H9 (cell line): Measurements from ENCODE around the gene TFDP1. TPM values are rescaled to one million over a fixed set of nuclear protein-coding genes. Genes with fewer than 3 reads are reported as not detected.
A peak's percentile ranks its signal among the peaks of the same experiment; 100 is the strongest.

Experiments used
- DNase-seq: peaks from one replicate; pipeline ENCODE4 v3.0.0-alpha.2; 2017
- H2AFZ ChIP-seq: one replicate; pipeline ENCODE4 v1.6.1; 2013; ENCODE audit warnings: mild to moderate bottlenecking, low read length, control low read depth, moderate library complexity
- H2AK5ac ChIP-seq: 2 replicates; pipeline ENCODE4 v1.6.1; 2013; ENCODE audit warnings: low read length, control low read depth, mixed read lengths; ENCODE audit not compliant: insufficient read length
- H2BK120ac ChIP-seq: one replicate; pipeline ENCODE4 v1.6.1; 2013; ENCODE audit warnings: low read depth, mild to moderate bottlenecking, low read length, control low read depth, inconsistent platforms; ENCODE audit not compliant: poor library complexity, severe bottlenecking
- H2BK12ac ChIP-seq: 2 replicates; pipeline ENCODE4 v1.6.1; 2013; ENCODE audit warnings: low read length, control low read depth, mixed read lengths, low read depth; ENCODE audit not compliant: insufficient read length
- H2BK15ac ChIP-seq: 2 replicates; pipeline ENCODE4 v1.6.1; 2013; ENCODE audit warnings: low read depth, low read length, control low read depth
- H2BK20ac ChIP-seq: one replicate; pipeline ENCODE4 v1.6.1; 2013; ENCODE audit warnings: low read depth, mild to moderate bottlenecking, low read length, control low read depth, inconsistent platforms; ENCODE audit not compliant: poor library complexity, severe bottlenecking
- H2BK5ac ChIP-seq: 2 replicates; pipeline ENCODE4 v1.6.1; 2013; ENCODE audit warnings: low read length, control low read depth, mixed read lengths; ENCODE audit not compliant: insufficient read length
- H3K14ac ChIP-seq: 2 replicates; pipeline ENCODE4 v1.6.1; 2013; ENCODE audit warnings: low read length, control low read depth; ENCODE audit not compliant: insufficient read depth
- H3K18ac ChIP-seq: 2 replicates; pipeline ENCODE4 v1.6.1; 2013; ENCODE audit warnings: low read depth, mild to moderate bottlenecking, mixed read lengths, low read length, control low read depth; ENCODE audit not compliant: insufficient read length
- H3K23ac ChIP-seq: 2 replicates; pipeline ENCODE4 v1.6.1; 2013; ENCODE audit warnings: low read length, control low read depth, mixed read lengths, low read depth; ENCODE audit not compliant: insufficient read length
- H3K23me2 ChIP-seq: 2 replicates; pipeline ENCODE4 v1.6.1; 2013; ENCODE audit warnings: low read depth, mild to moderate bottlenecking, mixed read lengths, low read length, control low read depth; ENCODE audit not compliant: insufficient read length, poor library complexity, severe bottlenecking
- H3K27ac ChIP-seq: 2 replicates; pipeline ENCODE4 v1.5.1; 2013; ENCODE audit warnings: low read length, control low read depth, mixed read lengths, low read depth; ENCODE audit not compliant: insufficient read length
- H3K27me3 ChIP-seq: 2 replicates; pipeline ENCODE4 v1.6.1; 2013; ENCODE audit warnings: low read length, control low read depth, inconsistent platforms; ENCODE audit not compliant: insufficient read depth
- H3K4ac ChIP-seq: 2 replicates; pipeline ENCODE4 v1.6.1; 2013; ENCODE audit warnings: low read depth, mild to moderate bottlenecking, control low read depth, inconsistent platforms, low read length, moderate library complexity
- H3K4me1 ChIP-seq: 2 replicates; pipeline ENCODE4 v1.6.1; 2013; ENCODE audit warnings: low read length, control low read depth, inconsistent platforms; ENCODE audit not compliant: insufficient read depth
- H3K4me2 ChIP-seq: 2 replicates; pipeline ENCODE4 v1.6.1; 2013; ENCODE audit warnings: low read length, control low read depth, mixed read lengths; ENCODE audit not compliant: insufficient read length, insufficient read depth
- H3K56ac ChIP-seq: 2 replicates; pipeline ENCODE4 v1.6.1; 2013; ENCODE audit warnings: low read depth, mild to moderate bottlenecking, mixed read lengths, low read length, control low read depth; ENCODE audit not compliant: insufficient read length
- H3K79me1 ChIP-seq: 2 replicates; pipeline ENCODE4 v1.6.1; 2013; ENCODE audit warnings: low read depth, mild to moderate bottlenecking, moderate library complexity, low read length, control low read depth, inconsistent platforms; ENCODE audit not compliant: insufficient read depth, poor library complexity, severe bottlenecking
- H3K79me2 ChIP-seq: 2 replicates; pipeline ENCODE4 v1.6.1; 2013; ENCODE audit warnings: low read length, control low read depth, inconsistent platforms; ENCODE audit not compliant: insufficient read depth
- H3K9ac ChIP-seq: 2 replicates; pipeline ENCODE4 v1.6.1; 2013; ENCODE audit warnings: low read length, control low read depth, mixed read lengths; ENCODE audit not compliant: insufficient read length; ENCODE audit errors: extremely low read depth
- H3K9me3 ChIP-seq: one replicate; pipeline ENCODE4 v1.6.1; 2013; ENCODE audit warnings: low read depth, low read length, inconsistent platforms; ENCODE audit not compliant: control insufficient read depth
- H3T11ph ChIP-seq: one replicate; pipeline ENCODE4 v1.6.1; 2013; ENCODE audit warnings: mild to moderate bottlenecking, low read length, control low read depth, inconsistent platforms
- H4K20me1 ChIP-seq: one replicate; pipeline ENCODE4 v1.6.1; 2013; ENCODE audit not compliant: control insufficient read depth, insufficient read length, insufficient read depth
- H4K5ac ChIP-seq: 2 replicates; pipeline ENCODE4 v1.6.1; 2013; ENCODE audit warnings: low read depth, mild to moderate bottlenecking, mixed read lengths, low read length, control low read depth; ENCODE audit not compliant: insufficient read length
- H4K8ac ChIP-seq: replicated peaks from 2 replicates; pipeline ENCODE4 v1.6.1; 2013; ENCODE audit warnings: low read length, control low read depth, mixed read lengths, low read depth; ENCODE audit not compliant: insufficient read length
- H4K91ac ChIP-seq: 2 replicates; pipeline ENCODE4 v1.6.1; 2013; ENCODE audit warnings: low read depth, mild to moderate bottlenecking, moderate library complexity, mixed read lengths, low read length, control low read depth; ENCODE audit not compliant: insufficient read length
- H3K27ac Mint-ChIP-seq, 3 experiments: 2 replicates in 2 of 3; 3 replicates in 1 of 3; pipeline ENCODE4 v1.8.0; 2020 to 2021; ENCODE audit warnings: mixed read lengths in 3 of 3, mild to moderate bottlenecking in 1 of 3, moderate library complexity in 1 of 3
- H3K27me3 Mint-ChIP-seq: 2 replicates; pipeline ENCODE4 v1.8.0; 2021; ENCODE audit warnings: low read depth, mild to moderate bottlenecking, moderate library complexity, mixed read lengths
- H3K36me3 Mint-ChIP-seq, 3 experiments: 2 replicates in 2 of 3; 3 replicates in 1 of 3; pipeline ENCODE4 v1.8.0; 2020 to 2021; ENCODE audit warnings: low read depth in 3 of 3, mixed read lengths in 3 of 3; ENCODE audit not compliant: insufficient read depth in 1 of 3
- H3K4me1 Mint-ChIP-seq, 2 experiments: 2 replicates each; pipeline ENCODE4 v1.8.0; 2020; ENCODE audit warnings: mixed read lengths in 2 of 2
- H3K4me3 Mint-ChIP-seq, 2 experiments: 2 replicates in 1 of 2; 3 replicates in 1 of 2; pipeline ENCODE4 v1.8.0; 2020 to 2021; ENCODE audit warnings: mild to moderate bottlenecking in 2 of 2, mixed read lengths in 2 of 2, moderate library complexity in 1 of 2
- H3K9me3 Mint-ChIP-seq, 2 experiments: 2 replicates in 1 of 2; 3 replicates in 1 of 2; pipeline ENCODE4 v1.8.0; 2020; ENCODE audit warnings: mild to moderate bottlenecking in 2 of 2, mixed read lengths in 2 of 2, moderate library complexity in 1 of 2
- WGBS: extraction: QIAGEN DNeasy Blood & Tissue Kit; methylation state at CpG from one replicate; pipeline ENCODE4 v1.1.7; 2013; ENCODE audit warnings: missing lambda C conversion rate, low lambda C conversion rate, mixed read lengths; ENCODE audit not compliant: insufficient read length; ENCODE audit errors: extremely low coverage; 5-methylcytosine and 5-hydroxymethylcytosine counted together
- total RNA-seq: library from RNA; stranded (reverse); gene quantifications from 2 replicates; pipeline ENCODE4 v1.2.1, GENCODE V29; 2021
- TF ChIP-seq, protein P1 (sequence below): fragments of 200-600 bp; sonication (generic); conservative IDR thresholded peaks from 3 replicates; pipeline ENCODE4 v1.8.0; 2021; ENCODE audit warnings: antibody characterized with exemption, mild to moderate bottlenecking

The TFDP1 gene
- total RNA-seq, 1 experiment from 2014 or later = 111 TPM

DNA sequence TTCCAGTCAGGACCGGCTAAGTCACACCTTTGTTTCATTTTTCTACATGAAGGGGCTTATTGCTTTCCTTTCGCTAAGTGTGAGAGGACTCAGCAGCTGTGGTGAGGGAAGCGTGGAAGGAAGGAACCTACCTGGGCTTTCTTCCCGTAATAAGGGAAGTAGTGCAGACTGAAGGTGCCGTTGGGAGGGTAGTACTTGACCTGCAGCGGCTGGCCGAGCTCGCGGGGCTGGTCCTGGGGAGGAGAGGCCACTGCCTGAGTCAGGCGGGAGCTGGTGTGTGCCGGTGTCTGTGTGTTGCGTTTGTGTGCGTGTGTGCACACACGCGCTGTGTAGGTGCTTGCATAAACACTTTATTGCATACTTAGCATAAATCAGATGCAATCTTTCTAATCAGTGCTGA lies 65.7 kb downstream of the TFDP1 start:
- Histone ChIP-seq H3T11ph (no peak overlapping the region), H3K9me3 (no peaks in the 10 kb centered on the region), H2BK20ac (no peak overlapping the region), H3K23ac (no peak overlapping the region), H3K4me1 (no peaks in the 10 kb centered on the region), H3K79me1 (no peaks in the 10 kb centered on the region), H3K18ac (no peak overlapping the region), H2AFZ (no peak overlapping the region), H3K79me2 (no peaks in the 10 kb centered on the region), H3K27me3 (no peaks in the 10 kb centered on the region), H2BK120ac (no peak overlapping the region), H2BK15ac (no peak overlapping the region), H3K56ac (no peak overlapping the region), H2AK5ac (no peak overlapping the region), H4K91ac (no peak overlapping the region), H4K5ac (no peak overlapping the region), H3K9ac (no peak overlapping the region), H3K23me2 (no peaks in the 10 kb centered on the region), H3K4ac (no peak overlapping the region), H4K8ac (no peak overlapping the region), H3K14ac (no peak overlapping the region; the same call in 1 of the 2 replicates), H3K4me2 (no peak overlapping the region), H3K27ac (no peak overlapping the region), H4K20me1 (no peaks in the 10 kb centered on the region), H2BK12ac (no peak overlapping the region), H2BK5ac (no peak overlapping the region)
- Mint-ChIP-seq H3K27ac (peak overlapping the region in 2 of 3 experiments; percentile 2 to 25; a peak in 2 of 7 replicates), H3K27me3 (peaks cover 4% of the 10 kb centered on the region), H3K9me3 (peaks cover 0 to 20% of the 10 kb centered on the region in 2 experiments; a peak in 2 of 5 replicates), H3K4me1 (peaks cover 7% of the 10 kb centered on the region in 2 experiments), H3K36me3 (peaks cover 0 to 33% (median 22%) of the 10 kb centered on the region in 3 experiments; a peak in 5 of 7 replicates), H3K4me3 (no peak overlapping the region; a peak in 1 of 5 replicates)
- TF ChIP-seq, protein P1, sequence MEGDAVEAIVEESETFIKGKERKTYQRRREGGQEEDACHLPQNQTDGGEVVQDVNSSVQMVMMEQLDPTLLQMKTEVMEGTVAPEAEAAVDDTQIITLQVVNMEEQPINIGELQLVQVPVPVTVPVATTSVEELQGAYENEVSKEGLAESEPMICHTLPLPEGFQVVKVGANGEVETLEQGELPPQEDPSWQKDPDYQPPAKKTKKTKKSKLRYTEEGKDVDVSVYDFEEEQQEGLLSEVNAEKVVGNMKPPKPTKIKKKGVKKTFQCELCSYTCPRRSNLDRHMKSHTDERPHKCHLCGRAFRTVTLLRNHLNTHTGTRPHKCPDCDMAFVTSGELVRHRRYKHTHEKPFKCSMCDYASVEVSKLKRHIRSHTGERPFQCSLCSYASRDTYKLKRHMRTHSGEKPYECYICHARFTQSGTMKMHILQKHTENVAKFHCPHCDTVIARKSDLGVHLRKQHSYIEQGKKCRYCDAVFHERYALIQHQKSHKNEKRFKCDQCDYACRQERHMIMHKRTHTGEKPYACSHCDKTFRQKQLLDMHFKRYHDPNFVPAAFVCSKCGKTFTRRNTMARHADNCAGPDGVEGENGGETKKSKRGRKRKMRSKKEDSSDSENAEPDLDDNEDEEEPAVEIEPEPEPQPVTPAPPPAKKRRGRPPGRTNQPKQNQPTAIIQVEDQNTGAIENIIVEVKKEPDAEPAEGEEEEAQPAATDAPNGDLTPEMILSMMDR = no peak
- DNase-seq = no peak
- WGBS = no CpG with 5 or more reads among the region's 15 CpGs
